Stimulated activated CD4-positive, alpha-beta T cell treated with anti-CD3 and anti-CD28 coated beads, Interleukin-12 subunit alpha, Interleukin-12 subunit beta, amount 100 ng/mL, for 24 hours (primary cell): ENCODE results near the gene FAM184B.
A peak's percentile ranks its signal among the peaks of the same experiment; 100 is the strongest.

Experiments used
- DNase-seq, 2 experiments: peaks; one replicate each; pipeline ENCODE4 v3.0.0-alpha.2; 2020; ENCODE audit warnings: low read depth in 2 of 2

The FAM184B gene

GRCh38 chr4:17636696-17637622 lies 144.5 kb downstream of the FAM184B start:
- peak; percentile 45 to 73 for DNase-seq

GRCh38 chr4:17636341-17636695 lies 145.1 kb downstream of the FAM184B start:
- DNase-seq: no peak

DNA sequence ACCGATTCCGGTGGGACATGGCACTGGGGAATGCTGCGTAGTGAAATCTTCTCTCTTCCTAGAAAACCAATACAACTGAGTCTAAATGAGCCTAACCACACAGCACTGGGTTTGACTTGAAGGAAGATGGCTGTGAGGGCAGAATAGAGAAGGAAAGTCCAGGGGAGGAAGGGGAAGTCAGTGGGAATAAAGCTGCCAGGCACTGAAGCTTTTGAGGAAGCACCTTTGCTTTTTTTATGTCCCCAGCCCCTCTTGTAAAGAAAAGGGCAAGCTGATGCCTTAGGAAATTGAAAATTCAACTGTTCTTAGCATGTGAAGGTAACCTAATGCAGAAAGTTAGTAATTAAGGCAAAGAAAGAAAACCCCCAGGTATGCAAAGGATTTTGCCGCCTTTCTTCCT lies 146.4 kb downstream of the FAM184B start:
- no peak for DNase-seq

GRCh38 chr4:17633600-17633999 lies 147.8 kb downstream of the FAM184B start:
- no peak for DNase-seq

DNA sequence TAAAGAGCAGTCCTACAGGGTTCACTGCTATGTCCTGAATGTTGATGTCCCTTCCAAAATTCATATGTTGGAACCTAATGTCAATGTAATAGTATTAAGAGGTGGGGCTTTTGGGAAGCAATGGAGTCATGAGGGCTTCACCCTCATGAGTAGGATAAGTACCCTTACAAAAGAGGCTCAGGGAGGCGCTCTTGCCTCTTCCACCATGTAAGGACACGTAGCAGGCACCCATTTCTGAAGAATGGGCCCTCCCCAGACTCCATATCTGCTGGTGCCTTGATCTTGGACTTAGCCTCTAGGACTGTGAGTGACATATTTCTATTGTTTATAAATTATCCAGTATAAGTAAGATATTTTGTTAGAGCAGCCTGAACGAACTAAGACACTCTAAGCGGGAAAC lies 151.2 kb downstream of the FAM184B start:
- DNase-seq: no peak

DNA sequence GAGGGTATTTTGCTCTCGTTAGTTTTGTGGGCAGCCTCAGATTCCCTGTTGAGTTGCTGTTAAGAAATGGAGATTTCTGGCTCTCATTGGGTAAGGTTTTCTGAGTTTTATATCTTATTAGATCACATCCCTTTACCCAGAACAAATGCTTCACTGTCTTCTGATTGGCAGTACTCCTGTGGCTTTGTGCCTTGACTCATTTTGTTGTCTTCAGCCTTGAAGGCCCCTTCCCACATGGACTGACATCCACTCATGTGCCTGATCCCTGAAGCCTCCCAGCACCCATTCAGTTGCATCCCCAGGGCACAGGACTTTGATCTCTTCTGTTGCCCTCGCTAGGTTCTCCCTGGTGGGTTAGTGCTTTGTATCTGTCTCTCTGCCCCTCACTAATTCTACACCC lies 156.6 kb downstream of the FAM184B start:
- no peak for DNase-seq

DNA sequence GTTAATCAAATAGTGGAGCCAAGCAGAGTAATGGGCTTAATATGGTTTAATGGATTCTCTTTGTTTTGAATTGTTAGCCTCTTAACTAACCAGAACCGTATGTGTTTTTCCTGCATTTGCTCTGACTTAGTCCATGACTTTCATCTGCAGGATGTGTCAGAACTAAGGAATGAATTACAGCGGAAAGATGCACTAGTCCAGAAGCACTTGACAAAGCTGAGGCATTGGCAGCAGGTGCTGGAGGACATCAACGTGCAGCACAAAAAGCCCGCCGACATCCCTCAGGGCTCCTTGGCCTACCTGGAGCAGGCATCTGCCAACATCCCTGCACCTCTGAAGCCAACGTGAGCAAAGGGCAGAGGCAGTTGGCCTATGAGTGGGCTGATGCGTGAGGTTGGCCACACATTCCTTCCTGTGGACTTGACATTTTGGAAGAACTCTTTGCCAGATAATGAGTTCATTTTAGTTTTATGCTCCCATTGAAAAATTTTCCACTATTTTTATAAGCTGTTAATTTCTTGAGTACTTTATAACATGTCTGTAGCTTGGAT lies 157.9 kb downstream of the FAM184B start:
- no peak for DNase-seq

GRCh38 chr4:17619416-17620105 lies 161.9 kb downstream of the FAM184B start:
- DNase-seq: no peak

- no peak for DNase-seq
Observed at GRCh38 chr4:17618926-17619325, 162.5 kb downstream of the FAM184B start.

- DNase-seq: no peak
Observed at GRCh38 chr4:17616283-17616682, 165.1 kb downstream of the FAM184B start.

DNA sequence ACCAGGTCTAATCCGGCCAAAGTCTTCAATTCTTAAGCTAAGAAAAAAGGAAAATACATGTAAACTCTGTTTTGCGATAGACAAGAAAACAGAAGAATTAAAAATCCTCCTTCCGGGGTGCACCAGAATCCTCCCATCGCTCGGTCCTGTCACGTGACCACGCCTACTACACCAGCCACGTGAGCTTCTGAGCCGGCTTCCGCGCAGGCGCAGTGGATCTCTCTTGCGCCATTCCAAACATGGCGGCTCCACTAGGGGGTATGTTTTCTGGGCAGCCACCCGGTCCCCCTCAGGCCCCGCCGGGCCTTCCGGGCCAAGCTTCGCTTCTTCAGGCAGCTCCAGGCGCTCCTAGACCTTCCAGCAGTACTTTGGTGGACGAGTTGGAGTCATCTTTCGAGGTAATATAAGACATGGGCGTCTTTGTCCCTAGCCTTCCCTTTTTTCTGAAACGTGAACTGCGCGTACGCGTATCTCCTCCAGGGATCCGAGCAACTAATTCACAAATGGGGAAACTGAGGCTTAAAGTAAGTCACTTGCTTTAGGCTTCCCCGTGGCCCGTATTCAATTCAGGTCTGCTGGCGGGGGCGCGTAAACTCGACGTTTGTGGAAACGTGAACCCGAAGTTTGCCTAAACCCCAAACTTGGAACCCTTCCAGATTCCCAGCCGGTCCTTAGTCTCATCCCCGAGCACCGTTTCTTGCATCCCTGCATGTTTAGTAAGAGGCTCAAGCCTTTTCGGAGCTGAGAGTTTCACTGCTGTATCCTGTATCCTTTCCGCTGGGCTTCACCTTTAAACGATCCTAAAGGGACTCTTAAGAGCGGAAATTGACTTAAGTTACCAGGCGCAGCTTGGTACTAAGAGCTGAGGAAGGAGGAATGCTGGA lies 166.8 kb downstream of the FAM184B start, which contains the start of gene MED28:
TSS of gene MED28 (plus strand) at position 226 of the 884 bp plus-strand sequence. CDS start at position 240, 14 bp downstream.
- DNase-seq: peak; percentile 86 to 91

DNA sequence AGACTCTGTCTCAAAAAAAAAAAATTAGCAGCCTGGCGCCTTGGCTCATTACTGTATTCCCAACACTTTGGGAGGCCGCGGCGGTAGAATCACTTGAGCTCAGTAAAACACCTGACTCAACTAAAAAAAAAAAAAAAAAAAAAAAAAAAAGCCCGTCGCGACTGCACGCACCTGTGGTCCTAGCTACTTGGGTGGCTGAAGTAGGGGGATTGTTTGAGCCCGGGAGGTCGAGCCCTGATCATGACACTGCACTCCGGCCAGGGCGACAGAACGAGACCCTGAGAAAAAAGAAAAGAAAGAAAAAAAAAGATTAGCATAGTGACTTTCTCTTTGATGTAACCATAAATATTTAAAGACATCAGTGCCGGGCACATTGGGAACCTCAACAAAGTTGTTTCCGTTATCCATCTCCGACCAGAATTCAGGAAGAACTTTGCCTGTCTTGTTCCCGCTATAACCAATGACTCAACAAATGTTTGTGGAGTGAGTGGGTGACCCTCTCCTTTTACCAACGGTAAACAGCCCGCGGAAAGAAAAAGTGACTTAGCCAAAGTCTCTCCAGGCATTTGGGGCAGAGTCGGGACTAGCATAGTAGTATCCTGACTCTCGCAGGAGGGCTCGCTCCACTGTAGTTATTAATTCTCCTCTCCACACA lies 167.5 kb downstream of the FAM184B start:
- no peak for DNase-seq

GRCh38 chr4:17605236-17605635 lies 176.2 kb downstream of the FAM184B start:
- DNase-seq: no peak

DNA sequence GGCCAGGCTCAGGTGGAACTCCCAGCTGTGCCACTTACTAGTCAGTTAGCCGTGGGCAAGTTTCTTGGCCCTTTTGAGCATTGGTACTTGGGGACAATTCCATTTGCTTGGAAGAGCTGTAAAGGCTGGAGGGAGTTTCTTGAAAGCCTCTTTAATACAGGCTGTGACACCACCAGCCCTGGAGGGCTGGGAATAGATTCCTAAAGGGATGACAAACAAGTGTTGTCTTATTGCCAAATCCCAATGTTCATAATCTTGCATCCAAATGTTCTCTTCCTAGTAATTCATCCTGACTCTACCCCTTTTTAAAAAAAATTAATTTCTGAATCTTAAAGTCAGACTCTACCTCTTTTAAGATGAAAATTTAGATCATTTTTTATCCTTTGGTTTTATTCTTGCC lies 181.6 kb downstream of the FAM184B start:
- no peak for DNase-seq

DNA sequence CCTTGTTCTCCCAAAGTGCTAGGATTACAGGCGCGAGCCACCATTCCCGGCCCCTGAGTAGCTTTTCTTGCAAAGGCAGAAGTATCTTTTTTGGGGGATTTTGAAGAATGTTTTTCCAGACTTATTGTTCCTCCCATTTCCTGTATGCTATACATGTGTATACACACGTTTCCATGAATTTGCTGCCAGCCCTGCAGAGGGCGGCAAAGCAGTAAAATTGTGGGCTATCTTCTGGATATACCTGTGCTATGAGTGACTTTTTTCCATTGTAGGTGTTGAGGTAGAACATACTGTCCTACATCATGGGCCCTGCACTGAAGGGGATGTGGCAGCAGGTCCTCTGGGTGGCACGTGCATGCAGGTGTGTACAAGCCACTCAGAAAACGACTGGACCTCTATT lies 183.9 kb downstream of the FAM184B start:
- DNase-seq: no peak

GRCh38 chr4:17595471-17596005 lies 185.9 kb downstream of the FAM184B start:
- no peak for DNase-seq

DNA sequence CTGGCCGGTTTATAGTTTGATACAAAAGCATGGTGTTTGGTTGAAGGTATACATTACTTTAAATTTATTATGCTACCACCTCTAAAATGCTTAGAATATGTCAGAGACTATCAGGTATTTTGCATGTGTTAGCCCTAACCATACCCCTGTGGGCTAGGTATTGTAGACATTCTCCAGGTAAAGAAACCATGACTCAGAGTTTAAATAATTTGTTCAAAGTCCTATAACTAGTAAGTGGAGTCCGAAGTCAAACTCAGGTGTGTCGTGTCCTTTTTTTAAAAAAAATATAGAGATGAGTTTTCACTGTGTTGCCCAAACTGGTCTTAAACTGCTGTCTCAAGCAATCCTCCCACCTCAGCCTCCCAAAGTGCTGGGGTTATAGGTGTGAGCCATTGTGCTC lies 192.1 kb downstream of the FAM184B start:
- no peak for DNase-seq

GRCh38 chr4:17587094-17587822 lies 194.2 kb downstream of the FAM184B start:
- DNase-seq: no peak

DNA sequence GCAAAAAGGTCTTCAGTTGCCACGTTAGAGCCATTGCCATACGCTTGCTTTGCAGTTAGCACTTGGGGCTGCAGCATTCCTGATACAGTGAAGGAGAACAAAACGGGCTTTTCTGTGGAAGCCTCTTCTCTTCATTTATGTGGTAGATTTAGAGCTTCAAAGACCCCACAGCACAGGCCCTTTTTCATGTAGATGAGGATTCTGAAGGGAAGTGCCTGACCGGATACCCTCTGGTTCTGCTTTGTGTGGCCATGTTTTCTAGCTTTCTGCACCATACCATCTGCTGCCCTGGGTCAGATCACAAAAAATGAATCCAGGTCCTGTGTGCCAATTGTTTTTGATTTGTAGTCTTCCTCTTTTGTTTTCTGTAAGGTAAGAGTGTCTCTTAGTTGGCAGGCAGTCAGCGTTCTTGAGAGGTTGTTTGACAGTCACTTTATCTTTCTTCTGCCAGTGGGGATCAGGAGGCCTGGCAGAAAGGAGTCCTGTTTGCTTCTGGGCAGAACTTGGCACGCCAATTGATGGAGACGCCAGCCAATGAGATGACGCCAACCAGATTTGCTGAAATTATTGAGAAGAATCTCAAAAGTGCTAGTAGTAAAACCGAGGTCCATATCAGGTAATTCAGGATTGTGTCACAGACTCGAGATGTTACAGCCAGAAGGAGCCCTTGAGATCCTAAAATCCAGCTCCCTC lies 196.8 kb downstream of the FAM184B start:
- no peak for DNase-seq

GRCh38 chr4:17583941-17584340 lies 197.5 kb downstream of the FAM184B start:
- DNase-seq: no peak
